CD4-positive, alpha-beta memory T cell (primary cell): ENCODE data around the gene DAB1. TPM values are rescaled to one million over a fixed set of nuclear protein-coding genes. Genes with fewer than 3 reads are reported as not detected.

Experiments used
- CTCF ChIA-PET: fragments of 350-600 bp; sonication (Branson Sonifier 250); formaldehyde crosslinking; loops from one replicate; lab custom pipeline; 2021; ENCODE audit warnings: inconsistent platforms; ENCODE audit not compliant: partially characterized antibody; lab: Charles Lee
- POLR2A ChIA-PET: fragments of 350-600 bp; sonication (Branson Sonifier 250); formaldehyde crosslinking; loops from one replicate; lab custom pipeline; 2021; ENCODE audit not compliant: partially characterized antibody; lab: Charles Lee
- DNase-seq, 5 donors: peaks; one replicate each; pipeline versions ENCODE4 v3.0.0 to v3.0.0-alpha.2; 2020 to 2022; ENCODE audit warnings: mixed read lengths in 1 of 5
- H3K27ac ChIP-seq: one replicate; pipeline ENCODE4 v1.7.0; 2013; ENCODE audit warnings: low read depth, low read length
- H3K27me3 ChIP-seq: 2 replicates; pipeline ENCODE4 v1.7.0; 2013; ENCODE audit warnings: mild to moderate bottlenecking, low read length, moderate library complexity; ENCODE audit not compliant: insufficient read depth
- H3K36me3 ChIP-seq: 2 replicates; pipeline ENCODE4 v1.7.0; 2013; ENCODE audit warnings: mild to moderate bottlenecking, low read length, moderate library complexity; ENCODE audit not compliant: insufficient read depth
- H3K4me1 ChIP-seq: 2 replicates; pipeline ENCODE4 v1.7.0; 2013; ENCODE audit warnings: mild to moderate bottlenecking, low read length, moderate library complexity; ENCODE audit not compliant: insufficient read depth
- H3K4me3 ChIP-seq, 2 donors: one replicate each; pipeline ENCODE4 v1.7.0; 2013; ENCODE audit warnings: low read length in 2 of 2, mild to moderate bottlenecking in 1 of 2
- H3K9me3 ChIP-seq, 2 donors: one replicate each; pipeline ENCODE4 v1.7.0; 2013; ENCODE audit warnings: low read length in 2 of 2, control low read depth in 1 of 2; ENCODE audit not compliant: control insufficient read depth in 1 of 2
- H3K27ac Mint-ChIP-seq, 7 donors: one replicate each; pipeline ENCODE4 v1.8.0; 2020 to 2021; ENCODE audit warnings: mixed read lengths in 7 of 7, mild to moderate bottlenecking in 6 of 7, inconsistent platforms in 3 of 7, moderate library complexity in 3 of 7
- H3K27me3 Mint-ChIP-seq, 2 donors: one replicate each; pipeline ENCODE4 v1.8.0; 2020 to 2021; ENCODE audit warnings: mixed read lengths in 2 of 2
- H3K36me3 Mint-ChIP-seq, 2 donors: one replicate each; pipeline ENCODE4 v1.8.0; 2020 to 2021; ENCODE audit warnings: mixed read lengths in 2 of 2, inconsistent platforms in 1 of 2, mild to moderate bottlenecking in 1 of 2
- H3K4me1 Mint-ChIP-seq, 4 donors: one replicate each; pipeline ENCODE4 v1.8.0; 2020 to 2021; ENCODE audit warnings: mixed read lengths in 4 of 4, mild to moderate bottlenecking in 1 of 4
- H3K4me3 Mint-ChIP-seq, 8 donors: one replicate each; pipeline ENCODE4 v1.8.0; 2020 to 2021; ENCODE audit warnings: mixed read lengths in 8 of 8, mild to moderate bottlenecking in 7 of 8, moderate library complexity in 6 of 8, inconsistent platforms in 3 of 8
- H3K9me3 Mint-ChIP-seq, 8 donors: one replicate each; pipeline ENCODE4 v1.8.0; 2020 to 2021; ENCODE audit warnings: mixed read lengths in 8 of 8, mild to moderate bottlenecking in 5 of 8, inconsistent platforms in 3 of 8, moderate library complexity in 1 of 8
- intact Hi-C: fragments of 100-400 bp; cut with micrococcal nuclease; formaldehyde crosslinking; loops from one replicate; pipeline ENCODE4 v1.15.1; 2023
- polyA plus RNA-seq, 2 donors: library from polyadenylated mRNA; unstranded; fragments of 300-500 nt; fragmentation: Illumina TruSeq; gene quantifications; one replicate each; pipeline ENCODE4 v1.2.3, GENCODE V29; 2021
- total RNA-seq, 2 experiments: library from RNA; stranded (reverse); gene quantifications; one replicate each; pipeline ENCODE4 v1.2.3, GENCODE V29; 2021

The DAB1 gene
- total and polyA plus RNA-seq, 4 experiments from 2014 or later = 1.5 to 3.9 (median 3.2) TPM

DNA sequence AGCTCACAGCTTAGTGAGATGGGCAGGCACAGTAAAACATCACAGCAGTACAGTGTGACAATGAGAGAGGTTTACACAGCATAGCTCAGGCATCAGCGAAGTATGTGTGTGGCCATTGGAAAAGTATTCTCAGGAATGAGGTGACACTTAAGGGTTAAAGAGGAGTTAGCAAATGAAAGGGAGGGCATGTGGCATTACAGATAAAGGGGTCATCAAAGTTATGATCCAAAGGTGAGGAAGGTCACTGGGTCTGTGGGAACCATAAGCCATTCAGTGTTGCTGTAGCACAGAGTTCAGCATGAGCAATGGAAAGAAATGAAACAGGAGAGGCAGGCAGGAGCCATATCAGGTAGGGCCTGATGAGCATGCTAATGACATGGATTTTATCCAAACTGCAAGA, 453.6 kb downstream of the DAB1 start:
- no peaks in the 10 kb centered on the region for H3K27me3 Mint-ChIP-seq
- H3K36me3 ChIP-seq = no peaks in the 10 kb centered on the region
- H3K36me3 Mint-ChIP-seq = no peaks in the 10 kb centered on the region
- H3K27me3 ChIP-seq = no peaks in the 10 kb centered on the region
- CTCF ChIA-PET = no interaction called here
- POLR2A ChIA-PET = no interaction called here
- no peak overlapping the region for H3K27ac Mint-ChIP-seq
- H3K9me3 Mint-ChIP-seq = peaks cover 0 to 6% (median 2%) of the 10 kb centered on the region in 8 donors
- no peaks in the 10 kb centered on the region for H3K4me1 ChIP-seq
- intact Hi-C loops = no loop called here
- no peaks in the 10 kb centered on the region for H3K9me3 ChIP-seq
- H3K4me1 Mint-ChIP-seq = no peaks in the 10 kb centered on the region
- no peak overlapping the region for H3K27ac ChIP-seq
- DNase-seq = no peak
- no peak overlapping the region for H3K4me3 Mint-ChIP-seq
- no peak overlapping the region for H3K4me3 ChIP-seq

DNA sequence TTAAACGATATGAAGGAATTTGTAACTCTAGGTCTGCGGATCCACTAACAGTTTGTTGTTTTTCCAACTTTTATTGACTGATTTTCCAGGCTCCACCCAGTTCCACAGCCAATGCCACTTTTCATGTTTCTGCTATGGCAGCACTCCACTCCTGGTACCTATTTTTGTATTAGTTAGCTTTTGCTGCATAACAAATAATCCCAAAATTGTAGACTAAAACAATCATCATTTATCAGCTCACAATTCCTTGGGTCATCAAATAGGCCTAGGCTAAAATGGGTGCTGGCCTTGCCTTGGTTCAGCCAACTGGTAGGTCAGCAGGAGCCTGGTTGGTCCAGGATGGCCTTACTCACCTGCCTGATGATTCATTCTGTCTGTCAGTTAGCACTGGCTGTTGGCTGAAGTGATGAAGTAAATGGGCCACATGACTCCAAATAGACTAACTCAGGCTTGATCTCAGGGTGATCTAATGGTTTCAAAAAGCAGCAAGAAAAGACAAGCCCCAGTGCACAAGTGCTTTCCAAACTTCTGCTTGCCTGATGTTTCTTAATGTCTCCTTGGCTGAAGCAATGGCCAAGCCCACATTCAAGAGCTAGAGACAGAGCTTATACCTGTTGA, 454.9 kb downstream of the DAB1 start:
- no peaks in the 10 kb centered on the region for H3K4me1 Mint-ChIP-seq
- intact Hi-C loops = no loop called here

DNA sequence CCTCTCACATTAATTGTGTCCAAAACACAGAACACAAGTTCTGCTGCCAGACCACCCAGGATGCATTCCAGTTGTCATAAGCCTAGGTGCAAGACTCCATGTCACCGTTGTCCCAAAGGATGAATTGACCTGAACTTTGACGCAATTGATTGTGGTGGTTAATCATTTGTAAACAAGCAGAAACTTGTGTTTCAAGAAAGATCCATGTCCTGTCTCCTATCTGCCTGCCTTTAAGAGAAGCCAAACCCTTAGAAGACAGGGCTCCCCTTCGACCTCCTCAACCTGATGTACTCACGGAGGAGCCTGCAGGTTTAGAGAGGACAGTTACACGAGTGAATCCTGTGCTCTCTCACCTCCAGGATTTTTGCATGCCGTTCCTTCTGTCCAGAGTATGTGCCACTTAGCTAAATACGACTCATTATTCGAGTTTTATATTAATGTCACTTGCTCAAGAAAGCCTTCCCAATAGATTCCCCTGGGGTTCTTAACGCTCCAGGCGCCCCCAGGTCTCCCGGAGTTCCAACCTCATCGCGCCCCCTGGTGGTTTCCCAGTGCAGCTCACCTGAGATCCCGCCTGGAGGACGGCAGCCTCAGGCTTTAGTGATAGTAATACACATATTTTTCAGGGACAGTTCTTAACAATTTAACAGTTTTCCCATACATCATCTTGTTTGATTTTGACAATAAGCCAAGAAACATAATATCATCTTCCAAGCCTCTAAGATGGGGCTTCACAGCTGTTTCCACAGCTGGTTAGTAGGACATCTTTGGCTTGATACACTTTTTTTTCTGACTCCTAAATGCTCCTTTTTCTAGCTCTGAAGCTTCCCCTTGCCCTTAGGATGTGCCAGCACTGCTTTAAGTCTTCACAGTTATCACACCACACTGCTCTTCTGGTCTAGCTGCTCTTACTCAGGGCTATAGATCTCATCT, 455.7 kb downstream of the DAB1 start:
- H3K4me3 ChIP-seq = no peak overlapping the region
- no peak for DNase-seq
- no peaks in the 10 kb centered on the region for H3K36me3 Mint-ChIP-seq
- H3K27ac ChIP-seq = no peak overlapping the region
- CTCF ChIA-PET = interaction anchor here (0.6 kb wide), 1 partner anchor 22 kb away, joined by 3 read pairs; no protein-coding TSS in a partner anchor
- H3K9me3 Mint-ChIP-seq = peaks cover 0 to 6% (median 2%) of the 10 kb centered on the region in 8 donors
- H3K4me1 ChIP-seq = no peaks in the 10 kb centered on the region
- intact Hi-C loops = no loop called here
- H3K27me3 ChIP-seq = no peaks in the 10 kb centered on the region
- peaks cover 3 to 5% of the 10 kb centered on the region in 2 donors for H3K27me3 Mint-ChIP-seq
- H3K9me3 ChIP-seq = no peaks in the 10 kb centered on the region
- POLR2A ChIA-PET = no interaction called here
- H3K27ac Mint-ChIP-seq = no peak overlapping the region
- H3K36me3 ChIP-seq = no peaks in the 10 kb centered on the region
- H3K4me3 Mint-ChIP-seq = no peak overlapping the region
- H3K4me1 Mint-ChIP-seq = no peaks in the 10 kb centered on the region

More for the DNA sequence above, 454.9 kb downstream of the DAB1 start:
- H3K27me3 ChIP-seq = no peaks in the 10 kb centered on the region
- H3K36me3 ChIP-seq = no peaks in the 10 kb centered on the region
- POLR2A ChIA-PET = no interaction called here
- no peak overlapping the region for H3K27ac Mint-ChIP-seq
- H3K9me3 Mint-ChIP-seq = peaks cover 0 to 6% (median 2%) of the 10 kb centered on the region in 8 donors
- no peak overlapping the region for H3K27ac ChIP-seq
- no peaks in the 10 kb centered on the region for H3K4me1 ChIP-seq
- no peak for DNase-seq
- H3K9me3 ChIP-seq = no peaks in the 10 kb centered on the region
- H3K36me3 Mint-ChIP-seq = no peaks in the 10 kb centered on the region
- CTCF ChIA-PET = interaction anchor here (0.6 kb wide), 1 partner anchor 21 kb away, joined by 3 read pairs; no protein-coding TSS in a partner anchor
- no peak overlapping the region for H3K4me3 ChIP-seq
- peaks cover 3 to 5% of the 10 kb centered on the region in 2 donors for H3K27me3 Mint-ChIP-seq
- no peak overlapping the region for H3K4me3 Mint-ChIP-seq

DNA sequence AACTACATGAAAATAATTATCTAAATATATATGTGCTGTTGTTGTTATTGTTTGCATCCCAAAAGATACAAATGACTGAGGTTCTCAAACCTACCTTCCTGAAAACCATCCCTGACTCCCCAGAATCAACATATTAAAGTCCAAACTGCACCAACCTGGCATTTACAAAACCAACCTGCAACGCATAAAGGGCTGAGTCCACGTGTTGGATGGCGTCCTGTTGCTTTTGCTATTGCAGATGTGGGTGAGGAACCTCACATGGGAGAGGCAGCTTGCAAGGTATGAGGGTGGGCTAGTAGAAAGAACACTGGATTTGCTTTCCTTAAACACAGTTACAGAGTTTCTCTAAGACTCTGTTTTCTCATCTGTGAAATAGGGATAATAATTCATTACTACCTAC, 456.5 kb downstream of the DAB1 start:
- H3K4me3 ChIP-seq = no peak overlapping the region
- H3K27ac ChIP-seq = no peak overlapping the region
- H3K9me3 ChIP-seq = no peaks in the 10 kb centered on the region
- Mint-ChIP-seq H3K4me1 (no peaks in the 10 kb centered on the region), H3K4me3 (no peak overlapping the region), H3K36me3 (no peaks in the 10 kb centered on the region), H3K9me3 (peaks cover 0 to 6% (median 1%) of the 10 kb centered on the region in 8 donors), H3K27me3 (peaks cover 3 to 5% of the 10 kb centered on the region in 2 donors), H3K27ac (no peak overlapping the region)
- H3K36me3 ChIP-seq = no peaks in the 10 kb centered on the region
- ChIA-PET CTCF (no interaction called here), POLR2A (no interaction called here)
- intact Hi-C loops = no loop called here
- no peak for DNase-seq
- no peaks in the 10 kb centered on the region for H3K4me1 ChIP-seq
- no peaks in the 10 kb centered on the region for H3K27me3 ChIP-seq

DNA sequence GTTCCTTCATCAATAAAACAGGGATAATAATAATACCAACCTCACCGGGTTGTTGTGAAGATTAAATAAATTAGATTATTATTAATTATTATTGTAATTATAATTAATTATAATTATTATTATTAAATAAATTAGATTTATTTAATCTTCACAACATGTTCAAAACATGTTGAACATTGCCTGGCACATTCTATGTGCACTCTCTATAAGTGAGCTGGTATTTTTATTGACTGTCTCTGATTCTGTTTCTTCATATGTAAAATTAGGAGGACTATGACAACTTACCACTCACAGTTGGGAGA, 457.2 kb downstream of the DAB1 start:
- Histone ChIP-seq H3K4me1 (no peaks in the 10 kb centered on the region), H3K4me3 (no peak overlapping the region), H3K36me3 (no peaks in the 10 kb centered on the region), H3K9me3 (no peaks in the 10 kb centered on the region), H3K27me3 (no peaks in the 10 kb centered on the region), H3K27ac (no peak overlapping the region)
- H3K9me3 Mint-ChIP-seq = peaks cover 0 to 6% (median 1%) of the 10 kb centered on the region in 8 donors
- ChIA-PET POLR2A (no interaction called here), CTCF (no interaction called here)
- H3K27ac Mint-ChIP-seq = no peak overlapping the region
- peaks cover 4 to 5% of the 10 kb centered on the region in 2 donors for H3K27me3 Mint-ChIP-seq
- DNase-seq = no peak
- no peaks in the 10 kb centered on the region for H3K36me3 Mint-ChIP-seq
- no peak overlapping the region for H3K4me3 Mint-ChIP-seq
- intact Hi-C loops = no loop called here
- no peaks in the 10 kb centered on the region for H3K4me1 Mint-ChIP-seq

DNA sequence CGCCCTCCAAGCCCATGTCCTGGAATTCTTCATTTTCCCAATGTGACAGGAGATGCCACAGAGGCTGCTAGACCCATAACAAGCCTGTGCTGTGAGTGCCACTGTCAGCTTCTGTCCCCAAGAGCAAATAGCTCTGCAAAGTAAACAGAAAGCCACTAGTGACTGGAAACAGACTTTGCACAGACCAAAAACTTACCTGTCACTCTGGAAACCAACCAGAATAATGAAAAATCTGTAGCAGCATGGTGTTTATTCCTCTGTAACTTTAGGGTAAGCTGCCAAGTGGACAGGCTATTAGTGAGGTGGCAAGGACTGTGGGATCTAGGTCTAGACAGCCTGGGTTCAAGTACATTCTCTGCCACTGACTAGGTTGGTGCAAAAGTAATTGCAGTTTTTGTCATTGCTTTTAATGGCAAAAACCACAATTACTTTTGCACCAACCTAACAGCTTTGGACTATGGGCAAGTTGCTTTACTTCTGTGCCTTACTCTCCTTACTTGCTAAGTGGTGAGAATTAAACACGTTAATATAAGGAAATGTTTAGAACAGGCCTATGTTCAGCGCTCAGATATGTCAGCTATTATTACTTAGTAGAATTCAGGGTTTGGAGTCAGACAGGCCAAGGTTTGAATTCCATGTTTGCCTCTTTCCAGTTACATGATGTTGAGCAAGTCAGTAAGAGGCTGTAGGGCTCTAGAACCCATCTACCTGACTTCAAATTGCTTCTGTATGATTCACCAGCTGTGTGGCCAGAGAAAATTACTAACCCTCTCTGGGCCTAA, 457.8 kb downstream of the DAB1 start, which contains the start of gene C8B:
Gene C8B, minus strand, starts transcription at position 100 of the 782 bp plus-strand sequence. Its CDS starts 67 bp downstream, at position 33.
- no peaks in the 10 kb centered on the region for H3K9me3 ChIP-seq
- Mint-ChIP-seq H3K36me3 (no peaks in the 10 kb centered on the region), H3K4me1 (no peaks in the 10 kb centered on the region), H3K27me3 (peaks cover 4 to 5% of the 10 kb centered on the region in 2 donors), H3K4me3 (no peak within 1 kb of the TSS), H3K27ac (peak within 1 kb of the TSS in 1 of 7 donors; percentile 11), H3K9me3 (peaks cover 0 to 6% (median 1%) of the 10 kb centered on the region in 8 donors)
- H3K27me3 ChIP-seq = no peaks in the 10 kb centered on the region
- H3K4me3 ChIP-seq = no peak within 1 kb of the TSS
- H3K36me3 ChIP-seq = no peaks in the 10 kb centered on the region
- no peak for DNase-seq
- ChIA-PET CTCF (no interaction called here), POLR2A (no interaction called here)
- H3K4me1 ChIP-seq = no peaks in the 10 kb centered on the region
- intact Hi-C loops = no loop called here
- no peak within 1 kb of the TSS for H3K27ac ChIP-seq

DNA sequence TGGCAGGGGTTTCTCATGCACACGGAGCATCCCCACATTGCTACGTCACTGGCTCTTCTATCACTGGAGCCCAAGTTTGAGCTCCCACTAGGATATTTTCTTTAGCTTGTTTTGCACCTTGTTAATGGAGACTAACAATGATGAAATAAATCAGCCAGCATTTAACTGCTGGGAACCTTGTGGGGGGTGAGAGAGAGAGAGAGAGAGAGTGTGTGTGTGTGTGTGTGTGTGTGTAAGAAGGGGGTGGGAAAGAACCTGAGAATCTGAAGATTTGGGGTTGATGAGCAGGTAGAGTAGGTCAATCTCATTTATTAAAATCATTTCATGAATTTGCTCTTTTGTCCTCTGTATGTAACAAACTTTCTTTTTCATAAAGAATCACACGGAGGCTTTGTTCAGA, 458.7 kb downstream of the DAB1 start:
- DNase-seq = no peak
- Mint-ChIP-seq H3K4me1 (no peaks in the 10 kb centered on the region), H3K27me3 (peaks cover 4 to 5% of the 10 kb centered on the region in 2 donors), H3K9me3 (peaks cover 0 to 5% (median under 1%) of the 10 kb centered on the region in 8 donors), H3K4me3 (no peak overlapping the region), H3K27ac (peak overlapping the region in 1 of 7 donors; percentile 11), H3K36me3 (no peaks in the 10 kb centered on the region)
- H3K9me3 ChIP-seq = no peaks in the 10 kb centered on the region
- POLR2A ChIA-PET = no interaction called here
- CTCF ChIA-PET = no interaction called here
- H3K27ac ChIP-seq = no peak overlapping the region
- H3K36me3 ChIP-seq = no peaks in the 10 kb centered on the region
- H3K27me3 ChIP-seq = no peaks in the 10 kb centered on the region
- H3K4me3 ChIP-seq = no peak overlapping the region
- H3K4me1 ChIP-seq = no peaks in the 10 kb centered on the region
- intact Hi-C loops = no loop called here
